SK-N-SH (cell line): ENCODE results near the gene GPX6. TPM values are rescaled to one million over a fixed set of nuclear protein-coding genes. Genes with fewer than 3 reads are reported as not detected.

Experiments used
- CTCF ChIA-PET: fragments of 300-600, 350-600 bp; formaldehyde crosslinking; extraction: SDS; loops from one replicate; lab custom pipeline; 2021; lab: Yijun Ruan, JAX
- POLR2A ChIA-PET: fragments of 350-600 bp; sonication (Branson Sonifier 250); formaldehyde crosslinking; extraction: SDS; loops from one replicate; lab custom pipeline; 2020; ENCODE audit warnings: antibody characterized with exemption, inconsistent platforms; lab: Yijun Ruan, JAX
- DNase-seq: peaks from one replicate; pipeline ENCODE4 v3.0.0; 2012
- H2AFZ ChIP-seq: fragments of 200-600 bp; sonication (generic); 2 replicates; pipeline ENCODE4 v1.8.1; 2016; ENCODE audit warnings: antibody characterized with exemption, mild to moderate bottlenecking, low read depth
- H3F3A ChIP-seq: fragments of 200-600 bp; sonication (generic); replicated peaks from 2 replicates; pipeline ENCODE3; 2016; ENCODE audit warnings: antibody characterized with exemption, mild to moderate bottlenecking; ENCODE audit not compliant: insufficient read depth
- H3K27ac ChIP-seq, 2 experiments: fragments of 200-500 bp in 1 of 2; fragments of 200-600 bp in 1 of 2; sonication (Bioruptor generic) in 1 of 2; sonication (generic), shearing (Covaris generic) in 1 of 2; 2 replicates each; pipeline versions ENCODE4 v1.5.1 to v1.6.1; 2014 to 2016; ENCODE audit warnings: low read depth in 2 of 2, inconsistent platforms in 1 of 2, low read length in 1 of 2, mild to moderate bottlenecking in 1 of 2, mixed read lengths in 1 of 2
- H3K27me3 ChIP-seq: fragments of 200-600 bp; sonication (generic), shearing (Covaris generic); 2 replicates; pipeline ENCODE4 v1.6.1; 2016; ENCODE audit warnings: mixed run types; ENCODE audit not compliant: insufficient read depth
- H3K36me3 ChIP-seq, 2 experiments: fragments of 200-500 bp in 1 of 2; fragments of 200-600 bp in 1 of 2; sonication (Bioruptor generic) in 1 of 2; sonication (generic) in 1 of 2; replicated peaks in 1 of 2; 2 replicates each; pipeline versions ENCODE3 to v1.5.1; 2014 to 2016; ENCODE audit warnings: low read length in 1 of 2, mild to moderate bottlenecking in 1 of 2; ENCODE audit not compliant: insufficient read depth in 2 of 2, control insufficient read depth in 1 of 2
- H3K4me1 ChIP-seq, 2 experiments: fragments of 200-500 bp in 1 of 2; fragments of 200-600 bp in 1 of 2; sonication (Bioruptor generic) in 1 of 2; sonication (generic), shearing (Covaris generic) in 1 of 2; 2 replicates each; pipeline versions ENCODE4 v1.5.1 to v1.6.1; 2014 to 2016; ENCODE audit warnings: low read depth in 1 of 2, low read length in 1 of 2, mixed run types in 1 of 2; ENCODE audit not compliant: insufficient read depth in 2 of 2, control insufficient read depth in 1 of 2
- H3K4me2 ChIP-seq: fragments of 200-600 bp; sonication (generic), shearing (Covaris generic); 2 replicates; pipeline ENCODE4 v1.6.1; 2017; ENCODE audit warnings: mixed run types
- H3K4me3 ChIP-seq, 2 experiments: fragments of 200-500 bp in 1 of 2; fragments of 200-600 bp in 1 of 2; sonication (Bioruptor generic) in 1 of 2; sonication (generic), shearing (Covaris generic) in 1 of 2; 2 replicates each; pipeline versions ENCODE4 v1.5.1 to v1.8.1; 2014 to 2016; ENCODE audit warnings: low read depth in 2 of 2, inconsistent platforms in 1 of 2, low read length in 1 of 2, mild to moderate bottlenecking in 1 of 2, mixed read lengths in 1 of 2, moderate library complexity in 1 of 2
- H3K79me2 ChIP-seq: fragments of 200-600 bp; sonication (generic); 2 replicates; pipeline ENCODE4 v1.8.1; 2017; ENCODE audit warnings: mild to moderate bottlenecking; ENCODE audit not compliant: insufficient read depth
- H3K9ac ChIP-seq: fragments of 200-600 bp; sonication (generic); 2 replicates; pipeline ENCODE4 v1.6.1; 2017; ENCODE audit warnings: mixed run types
- H3K9me2 ChIP-seq: fragments of 200-600 bp; sonication (generic); 2 replicates; pipeline ENCODE4 v1.6.1; 2017; ENCODE audit warnings: mixed run types
- H3K9me3 ChIP-seq: fragments of 200-600 bp; sonication (generic); 2 replicates; pipeline ENCODE4 v1.6.1; 2017; ENCODE audit warnings: mixed run types, mild to moderate bottlenecking, moderate library complexity
- H4K20me1 ChIP-seq: fragments of 200-600 bp; sonication (generic); 2 replicates; pipeline ENCODE4 v1.6.1; 2017; ENCODE audit warnings: mild to moderate bottlenecking, mixed run types; ENCODE audit not compliant: insufficient read depth
- CHD2 ChIP-seq: fragments of 150-350 bp; IDR thresholded peaks from 2 replicates; pipeline ENCODE4 v1.6.1; 2018; ENCODE audit warnings: low read length; ENCODE audit not compliant: partially characterized antibody
- ELF1 ChIP-seq: IDR thresholded peaks from 2 replicates; pipeline ENCODE4 v1.4.0; 2012
- EP300 ChIP-seq, 2 experiments: IDR thresholded peaks; 2 replicates each; pipeline versions ENCODE4 v1.4.0 to v1.6.1; 2012; ENCODE audit warnings: borderline replicate concordance in 1 of 2, low read depth in 1 of 2, low read length in 1 of 2
- FOSL2 ChIP-seq: IDR thresholded peaks from 2 replicates; pipeline ENCODE4 v1.4.0; 2012; ENCODE audit warnings: low read depth, mild to moderate bottlenecking, moderate library complexity, borderline replicate concordance
- FOXJ3 ChIP-seq: sonication (generic); formaldehyde crosslinking; IDR thresholded peaks from 2 replicates; pipeline ENCODE4 v1.5.1; 2020; ENCODE audit warnings: mild to moderate bottlenecking, missing genetic modification reagents
- FOXM1 ChIP-seq: IDR thresholded peaks from 2 replicates; pipeline ENCODE4 v1.4.0; 2012; ENCODE audit warnings: low read depth, mild to moderate bottlenecking
- GABPA ChIP-seq: IDR thresholded peaks from 2 replicates; pipeline ENCODE4 v1.4.0; 2012; ENCODE audit warnings: low read depth, mild to moderate bottlenecking
- MAX ChIP-seq: IDR thresholded peaks from 2 replicates; pipeline ENCODE4 v1.4.0; 2012; ENCODE audit warnings: low read depth
- MXI1 ChIP-seq: IDR thresholded peaks from 2 replicates; pipeline ENCODE4 v1.6.1; 2012; ENCODE audit warnings: mild to moderate bottlenecking, low read depth, low read length, improper control_type of control experiment
- RAD21 ChIP-seq: IDR thresholded peaks from 2 replicates; pipeline ENCODE4 v1.6.1; 2012; ENCODE audit warnings: mild to moderate bottlenecking, low read length
- REST ChIP-seq: IDR thresholded peaks from 2 replicates; pipeline ENCODE4 v1.6.1; 2012; ENCODE audit warnings: mild to moderate bottlenecking, low read depth, low read length, moderate library complexity
- SIN3A ChIP-seq: IDR thresholded peaks from 2 replicates; pipeline ENCODE4 v1.6.1; 2012; ENCODE audit warnings: low read depth, mild to moderate bottlenecking, low read length, moderate library complexity, borderline replicate concordance
- TEAD4 ChIP-seq: IDR thresholded peaks from 2 replicates; pipeline ENCODE4 v1.4.0; 2012; ENCODE audit warnings: mild to moderate bottlenecking, borderline replicate concordance; ENCODE audit not compliant: insufficient read depth
- USF2 ChIP-seq: fragments of 150-350 bp; IDR thresholded peaks from 2 replicates; pipeline ENCODE4 v1.6.1; 2017; ENCODE audit warnings: antibody characterized with exemption, low read length, low read depth, borderline replicate concordance
- ZBTB33 ChIP-seq: IDR thresholded peaks from 2 replicates; pipeline ENCODE4 v1.4.0; 2012; ENCODE audit warnings: low read depth, borderline replicate concordance
- WGBS: methylation state at CpG from one replicate; pipeline ENCODE4 v1.1.6; 2017; ENCODE audit warnings: low lambda C conversion rate; 5-methylcytosine and 5-hydroxymethylcytosine counted together
- polyA plus RNA-seq, 3 experiments: library from polyadenylated mRNA; depleted of rRNA; stranded (reverse); fragments of >200 nt; gene quantifications; 2 replicates each; pipeline ENCODE4 v1.2.3, GENCODE V29; 2012

The GPX6 gene
- not detected in 2 replicates for polyA plus RNA-seq (2012; rRNA removed)
- not detected in 2 replicates for polyA plus RNA-seq (2012; cell fraction: cytosol; rRNA removed)
- not detected in 2 replicates for polyA plus RNA-seq (2012; cell fraction: nucleus; rRNA removed)

- ChIA-PET CTCF (interaction anchor here (1.1 kb wide), 1 partner anchor 10 kb away, joined by 3 read pairs; the partner anchor contains the start of gene GPX5), POLR2A (no interaction called here)
- Histone ChIP-seq H3K9ac (no peak within 1 kb of the TSS), H3K4me3 (no peak within 1 kb of the TSS), H3K9me3 (no peaks in the 10 kb centered on the region), H2AFZ (no peak within 1 kb of the TSS), H3F3A (no peaks in the 10 kb centered on the region), H3K79me2 (no peaks in the 10 kb centered on the region), H3K36me3 (no peaks in the 10 kb centered on the region), H3K27ac (no peak within 1 kb of the TSS), H3K4me1 (no peaks in the 10 kb centered on the region), H3K4me2 (no peak within 1 kb of the TSS), H4K20me1 (no peaks in the 10 kb centered on the region), H3K27me3 (peaks cover 11% of the 10 kb centered on the region; the same call in 1 of the 2 replicates), H3K9me2 (no peaks in the 10 kb centered on the region)
- DNase-seq, result no peak
- no peak for TF ChIP-seq MXI1
- 0% methylated on average over 4 of the region's 4 CpGs for WGBS
Observed at GRCh38 chr6:28515676-28516075, at the start of gene GPX6. TSS of gene GPX6 (minus strand) at chr6:28515793. CDS start at chr6:28515743, 50 bp downstream.

GRCh38 chr6:28563430-28564095 is 48.0 kb upstream of the GPX6 start:
- H3K27ac ChIP-seq, result no peak overlapping the region
- H4K20me1 ChIP-seq, result no peaks in the 10 kb centered on the region
- CTCF ChIA-PET, result interaction anchor here (0.9 kb wide), 1 partner anchor 21 kb away, joined by 3 read pairs; no protein-coding TSS in a partner anchor
- POLR2A ChIA-PET, result no interaction called here
- H2AFZ ChIP-seq, result no peak overlapping the region
- no peaks in the 10 kb centered on the region for H3F3A ChIP-seq
- no peaks in the 10 kb centered on the region for H3K79me2 ChIP-seq
- no peaks in the 10 kb centered on the region for H3K27me3 ChIP-seq
- H3K4me3 ChIP-seq, result no peak overlapping the region
- no peak for DNase-seq
- TF ChIP-seq USF2 (no peak), EP300 (IDR thresholded peaks at IDR 0.05; ENCODE audit: borderline replicate concordance in 1 of 2, low read depth in 1 of 2, low read length in 1 of 2) (no peak), GABPA (no peak), REST (no peak), TEAD4 (no peak), SIN3A (no peak), FOXM1 (no peak), FOSL2 (no peak), ZBTB33 (no peak), MAX (no peak), ELF1 (no peak), CHD2 (no peak), MXI1 (no peak), RAD21 (no peak), FOXJ3 (CRISPR knock-in tag) (no peak)
- no peaks in the 10 kb centered on the region for H3K9me3 ChIP-seq
- no peaks in the 10 kb centered on the region for H3K36me3 ChIP-seq
- H3K9ac ChIP-seq, result no peak overlapping the region
- no peak overlapping the region for H3K4me2 ChIP-seq
- H3K9me2 ChIP-seq, result no peaks in the 10 kb centered on the region
- no peaks in the 10 kb centered on the region for H3K4me1 ChIP-seq
- 49% methylated on average over 3 of the region's 3 CpGs for WGBS
